ENCODE data around the gene SIAH3.

Gene SIAH3

GRCh38 chr13:45821811-45822210 is 29.7 kb downstream of the SIAH3 start:
- DNase-seq (ENCODE audit: low read depth) = no peak

GRCh38 chr13:45820106-45820838 is 31.3 kb downstream of the SIAH3 start:
- no peak for DNase-seq (ENCODE audit: low read depth)

- no peak for DNase-seq (ENCODE audit: low read depth)
Measured at GRCh38 chr13:45817833-45818232, 33.7 kb downstream of the SIAH3 start.

- no peak for DNase-seq (ENCODE audit: low read depth)
Measured at GRCh38 chr13:45816427-45816826, 35.1 kb downstream of the SIAH3 start.

- DNase-seq (ENCODE audit: low read depth) = no peak
Measured at GRCh38 chr13:45812695-45813372, 38.7 kb downstream of the SIAH3 start.

GRCh38 chr13:45811891-45812694 is 39.5 kb downstream of the SIAH3 start:
- DNase-seq (ENCODE audit: low read depth) = no peak

- DNase-seq (ENCODE audit: low read depth) = no peak
Measured at GRCh38 chr13:45809801-45810394, 41.7 kb downstream of the SIAH3 start.

GRCh38 chr13:45808925-45809324 is 42.6 kb downstream of the SIAH3 start:
- DNase-seq (ENCODE audit: low read depth) = no peak

GRCh38 chr13:45807520-45808099 is 43.9 kb downstream of the SIAH3 start:
- DNase-seq (ENCODE audit: low read depth) = peak; percentile 14

- no peak for DNase-seq (ENCODE audit: low read depth)
Measured at GRCh38 chr13:45800485-45800884, 51.1 kb downstream of the SIAH3 start.

- DNase-seq (ENCODE audit: low read depth) = no peak
Measured at GRCh38 chr13:45799451-45799850, 52.1 kb downstream of the SIAH3 start.

- DNase-seq (ENCODE audit: low read depth) = no peak
Measured at GRCh38 chr13:45798851-45799250, 52.7 kb downstream of the SIAH3 start.

GRCh38 chr13:45796426-45797235 is 54.9 kb downstream of the SIAH3 start:
- DNase-seq (ENCODE audit: low read depth) = no peak

- no peak for DNase-seq (ENCODE audit: low read depth)
Measured at GRCh38 chr13:45792827-45793303, 58.7 kb downstream of the SIAH3 start.

GRCh38 chr13:45788011-45788410 is 63.5 kb downstream of the SIAH3 start:
- DNase-seq (ENCODE audit: low read depth) = no peak

GRCh38 chr13:45787346-45787745 is 64.2 kb downstream of the SIAH3 start:
- no peak for DNase-seq (ENCODE audit: low read depth)

- DNase-seq (ENCODE audit: low read depth) = no peak
Measured at GRCh38 chr13:45786293-45786920, 65.1 kb downstream of the SIAH3 start.

- no peak for DNase-seq (ENCODE audit: low read depth)
Measured at GRCh38 chr13:45784755-45785675, 66.5 kb downstream of the SIAH3 start.

GRCh38 chr13:45783346-45784043 is 68.1 kb downstream of the SIAH3 start:
- DNase-seq (ENCODE audit: low read depth) = no peak

Measured in GM04504 (cell line).